Lower lobe of right lung (tissue), 2 donors: Measurements from ENCODE around the gene EIF2S2. TPM values are rescaled to one million over a fixed set of nuclear protein-coding genes. Genes with fewer than 3 reads are reported as not detected.

Source experiments
- ATAC-seq, 2 donors: fragments of 200-7000 bp; cut with Tn5 transposase; one replicate each; pipeline ENCODE4 v1.9.1; 2020 to 2022; ENCODE audit warnings: mild to moderate bottlenecking in 2 of 2, moderate library complexity in 2 of 2
- DNase-seq: peaks from one replicate; pipeline ENCODE4 v3.0.0-alpha.2; 2020
- H3K27ac ChIP-seq: fragments of 200-600 bp; one replicate; pipeline ENCODE4 v1.8.0; 2022
- H3K27me3 ChIP-seq: fragments of 200-600 bp; one replicate; pipeline ENCODE4 v1.8.0; 2022; ENCODE audit warnings: low read depth
- H3K36me3 ChIP-seq: fragments of 200-600 bp; one replicate; pipeline ENCODE4 v1.8.0; 2022; ENCODE audit warnings: mild to moderate bottlenecking
- H3K4me1 ChIP-seq: fragments of 200-600 bp; one replicate; pipeline ENCODE4 v1.8.0; 2022
- H3K4me3 ChIP-seq: fragments of 200-600 bp; one replicate; pipeline ENCODE4 v1.8.0; 2022; ENCODE audit warnings: mild to moderate bottlenecking
- H3K9me3 ChIP-seq: fragments of 200-600 bp; one replicate; pipeline ENCODE4 v1.8.0; 2022
- intact Hi-C: fragments of 100-400 bp; cut with DNase I; formaldehyde crosslinking; loops from one replicate; pipeline ENCODE4 v1.11.0; 2022
- total RNA-seq: library from RNA; stranded (reverse); fragmentation: NEBNext Ultra II Directional; extraction: Animal tissue kit (Norgen Biotek cat#: 25700); gene quantifications from one replicate; pipeline ENCODE4 v1.2.1, GENCODE V29; 2021
- TF ChIP-seq, protein P1 (sequence below): fragments of 200-600 bp; IDR thresholded peaks from one replicate; pipeline ENCODE4 v1.8.0; 2022; ENCODE audit warnings: antibody characterized with exemption, mild to moderate bottlenecking
- donor health status: DM: no; HTN: yes; CAD: no; lungs with severe emphysema.

The EIF2S2 gene
- total RNA-seq, 1 donor from 2014 or later: 50.3 TPM

DNA sequence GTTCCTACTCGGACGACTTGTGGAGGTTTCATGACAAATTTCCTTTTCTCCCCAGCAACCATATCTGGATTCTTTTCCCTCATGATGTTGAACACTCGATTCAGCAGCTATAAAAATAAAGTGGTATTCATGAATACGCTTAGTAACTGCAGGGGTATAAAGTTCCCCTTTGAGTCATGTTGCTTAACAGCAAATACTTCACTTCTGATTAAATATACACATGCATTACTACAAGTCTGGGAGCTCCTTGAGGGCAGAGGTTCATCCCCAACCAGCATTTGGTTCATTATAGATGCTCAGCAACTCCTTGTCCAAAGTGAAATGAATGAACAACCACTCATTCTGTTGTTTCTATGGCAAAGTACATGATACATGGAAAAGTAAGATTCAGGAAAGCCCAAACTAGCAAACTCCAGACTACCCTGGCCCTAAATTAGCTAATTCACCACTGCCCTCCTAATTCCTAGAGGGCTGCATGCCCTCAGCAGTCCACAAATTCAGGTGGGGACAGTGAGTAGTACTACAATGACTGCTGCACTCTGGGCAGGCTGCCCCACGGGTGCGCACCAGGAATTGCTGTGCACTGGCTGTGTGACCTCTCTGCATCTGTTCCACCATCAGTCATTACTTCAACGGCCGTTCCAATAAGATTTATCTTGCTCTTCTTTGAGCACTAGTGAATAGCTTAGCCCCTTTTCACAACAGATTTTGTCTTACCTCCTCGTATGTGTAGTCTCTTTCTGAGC is 15.2 kb downstream of the EIF2S2 start:
- Histone ChIP-seq H3K27me3 (no peaks in the 10 kb centered on the region), H3K27ac (no peak overlapping the region), H3K36me3 (peaks cover 100% of the 10 kb centered on the region), H3K4me1 (peaks cover 11% of the 10 kb centered on the region), H3K4me3 (no peak overlapping the region), H3K9me3 (no peaks in the 10 kb centered on the region)
- TF ChIP-seq, protein P1, sequence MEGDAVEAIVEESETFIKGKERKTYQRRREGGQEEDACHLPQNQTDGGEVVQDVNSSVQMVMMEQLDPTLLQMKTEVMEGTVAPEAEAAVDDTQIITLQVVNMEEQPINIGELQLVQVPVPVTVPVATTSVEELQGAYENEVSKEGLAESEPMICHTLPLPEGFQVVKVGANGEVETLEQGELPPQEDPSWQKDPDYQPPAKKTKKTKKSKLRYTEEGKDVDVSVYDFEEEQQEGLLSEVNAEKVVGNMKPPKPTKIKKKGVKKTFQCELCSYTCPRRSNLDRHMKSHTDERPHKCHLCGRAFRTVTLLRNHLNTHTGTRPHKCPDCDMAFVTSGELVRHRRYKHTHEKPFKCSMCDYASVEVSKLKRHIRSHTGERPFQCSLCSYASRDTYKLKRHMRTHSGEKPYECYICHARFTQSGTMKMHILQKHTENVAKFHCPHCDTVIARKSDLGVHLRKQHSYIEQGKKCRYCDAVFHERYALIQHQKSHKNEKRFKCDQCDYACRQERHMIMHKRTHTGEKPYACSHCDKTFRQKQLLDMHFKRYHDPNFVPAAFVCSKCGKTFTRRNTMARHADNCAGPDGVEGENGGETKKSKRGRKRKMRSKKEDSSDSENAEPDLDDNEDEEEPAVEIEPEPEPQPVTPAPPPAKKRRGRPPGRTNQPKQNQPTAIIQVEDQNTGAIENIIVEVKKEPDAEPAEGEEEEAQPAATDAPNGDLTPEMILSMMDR: no peak
- DNase-seq (no peak), ATAC-seq (no peak)
- intact Hi-C loops: no loop called here

DNA sequence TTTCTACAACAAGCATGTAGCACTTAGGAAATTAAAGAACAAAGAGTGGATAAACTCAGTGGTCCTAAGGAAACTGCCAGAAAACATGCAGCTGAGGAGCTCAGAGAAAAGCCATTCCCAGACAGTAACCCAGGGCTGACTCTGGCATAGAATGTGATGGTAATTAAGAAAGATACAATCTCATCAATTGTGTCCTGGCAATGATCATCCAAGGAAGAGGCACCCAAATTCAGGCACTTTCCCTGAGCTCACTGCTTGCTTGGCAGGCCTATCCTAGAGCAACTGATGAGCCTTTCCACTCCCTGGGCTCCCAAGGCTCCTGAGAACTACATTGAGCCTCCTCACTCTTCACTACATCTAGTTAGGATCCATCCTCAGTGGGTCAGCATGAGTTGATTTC is 16.2 kb downstream of the EIF2S2 start:
- no peak for DNase-seq
- peaks cover 3% of the 10 kb centered on the region for H3K4me1 ChIP-seq
- ATAC-seq: no peak
- H3K27me3 ChIP-seq: no peaks in the 10 kb centered on the region
- no peaks in the 10 kb centered on the region for H3K9me3 ChIP-seq
- H3K36me3 ChIP-seq: peaks cover 100% of the 10 kb centered on the region
- H3K27ac ChIP-seq: no peak overlapping the region
- H3K4me3 ChIP-seq: no peak overlapping the region
- intact Hi-C loops: no loop called here
- TF ChIP-seq, protein P1: no peak

DNA sequence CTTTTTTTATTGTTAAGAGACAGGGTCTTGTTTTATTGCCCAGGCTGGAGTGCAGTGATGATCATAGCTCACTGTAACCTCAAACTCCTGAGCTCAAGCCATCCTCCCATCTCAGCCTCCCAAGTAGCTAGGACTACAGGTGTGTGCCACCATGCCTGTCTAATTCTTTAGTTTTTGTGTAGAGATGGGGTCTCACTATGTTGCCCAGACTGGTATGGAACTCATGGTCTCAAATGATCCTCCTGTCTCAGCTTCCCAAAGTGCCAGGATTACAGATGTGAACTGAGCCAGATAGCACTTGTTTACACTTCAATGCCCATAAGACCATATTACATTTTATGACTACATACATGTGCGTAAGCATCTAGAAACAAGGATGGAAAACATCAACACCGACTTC is 18.1 kb downstream of the EIF2S2 start:
- Histone ChIP-seq H3K9me3 (no peaks in the 10 kb centered on the region), H3K36me3 (peaks cover 100% of the 10 kb centered on the region), H3K27ac (no peak overlapping the region), H3K27me3 (no peaks in the 10 kb centered on the region), H3K4me3 (no peak overlapping the region), H3K4me1 (peaks cover 14% of the 10 kb centered on the region)
- TF ChIP-seq, protein P1: no peak
- ATAC-seq (no peak), DNase-seq (no peak)
- intact Hi-C loops: no loop called here

DNA sequence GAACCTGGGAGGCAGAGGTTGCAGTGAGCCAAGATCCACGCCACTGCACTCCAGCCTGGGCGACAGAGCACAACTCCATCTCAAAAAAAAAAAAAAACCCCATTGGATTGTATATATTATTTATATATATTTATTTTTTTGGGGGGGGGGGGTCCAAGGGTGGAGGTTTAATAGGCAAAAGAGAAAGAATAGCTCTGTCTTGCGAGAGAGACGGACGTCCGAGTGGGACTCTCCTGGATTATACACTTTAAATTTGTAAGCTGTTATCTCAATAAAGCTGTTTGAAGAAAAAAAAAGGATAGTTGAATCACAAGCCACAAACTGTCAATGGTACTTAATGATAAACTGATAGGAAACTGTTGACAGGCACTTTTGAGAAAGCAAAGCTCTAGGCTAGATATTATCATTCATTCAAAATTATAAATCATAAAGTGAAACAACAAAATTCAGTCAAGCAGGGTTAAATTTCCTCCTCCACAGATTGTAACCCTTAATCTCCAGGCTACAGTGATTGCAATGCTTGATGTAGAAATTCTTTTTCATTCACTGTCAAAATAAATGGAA is 20.3 kb downstream of the EIF2S2 start:
- Histone ChIP-seq H3K4me1 (peaks cover 14% of the 10 kb centered on the region), H3K27me3 (no peaks in the 10 kb centered on the region), H3K27ac (no peak overlapping the region), H3K9me3 (no peaks in the 10 kb centered on the region), H3K36me3 (peaks cover 99% of the 10 kb centered on the region), H3K4me3 (no peak overlapping the region)
- TF ChIP-seq, protein P1: no peak
- ATAC-seq (no peak), DNase-seq (no peak)
- intact Hi-C loops: no loop called here

DNA sequence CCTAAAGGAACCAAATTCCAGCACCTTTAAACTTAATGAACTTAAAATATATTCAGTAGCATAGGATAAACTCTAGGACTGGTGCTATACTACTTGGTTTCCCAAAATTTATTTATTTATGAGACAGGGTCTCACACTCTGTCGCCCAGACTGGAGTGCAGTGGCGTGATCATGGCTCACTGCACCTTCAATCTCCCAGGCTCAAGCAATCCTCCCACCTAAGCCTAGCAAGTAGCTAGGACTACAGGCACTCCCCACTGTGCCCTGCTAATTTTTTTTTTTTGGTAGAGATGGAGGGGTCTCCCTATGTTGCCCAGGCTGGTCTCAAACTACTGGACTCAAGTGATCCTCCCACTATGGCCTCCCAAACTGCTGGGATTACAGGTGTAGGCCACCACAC is 21.4 kb downstream of the EIF2S2 start:
- intact Hi-C loops: no loop called here
- ATAC-seq: no peak
- Histone ChIP-seq H3K27me3 (no peaks in the 10 kb centered on the region), H3K9me3 (no peaks in the 10 kb centered on the region), H3K36me3 (peaks cover 99% of the 10 kb centered on the region), H3K4me3 (no peak overlapping the region), H3K4me1 (peaks cover 14% of the 10 kb centered on the region), H3K27ac (no peak overlapping the region)
- DNase-seq: no peak
- TF ChIP-seq, protein P1: no peak
